Sigmoid colon (tissue), 7 donors: ENCODE measurements around the gene DTNA. TPM values are rescaled to one million over a fixed set of nuclear protein-coding genes. Genes with fewer than 3 reads are reported as not detected.
"Not testable (repeated sequence)": the region's sequence is repeated elsewhere in the genome, so short reads cannot be mapped to it uniquely, and the experiment has no call there.

Experiments used
- DNase-seq: peaks from one replicate; pipeline ENCODE4 v3.0.0-alpha.2; 2019
- H3K27ac ChIP-seq, 4 donors: fragments of 200-600 bp; sonication (generic); one replicate each; pipeline ENCODE4 v1.5.1; 2016 to 2019; ENCODE audit warnings: mild to moderate bottlenecking in 1 of 4
- H3K27me3 ChIP-seq, 3 donors: fragments of 200-600 bp; sonication (generic); one replicate each; pipeline ENCODE4 v1.5.1; 2019; ENCODE audit warnings: mild to moderate bottlenecking in 1 of 3
- H3K36me3 ChIP-seq, 4 donors: fragments of 200-600 bp; sonication (generic); one replicate each; pipeline ENCODE4 v1.5.1; 2016 to 2019
- H3K4me1 ChIP-seq, 4 donors: fragments of 200-600 bp; sonication (generic); one replicate each; pipeline ENCODE4 v1.5.1; 2017 to 2019
- H3K4me3 ChIP-seq, 4 donors: fragments of 200-600 bp; sonication (generic); one replicate each; pipeline ENCODE4 v1.5.1; 2017 to 2019; ENCODE audit warnings: mild to moderate bottlenecking in 2 of 4, moderate library complexity in 1 of 4
- H3K9me3 ChIP-seq, 4 donors: fragments of 200-600 bp in 3 of 4; sonication (generic) in 3 of 4; one replicate each; pipeline versions ENCODE4 v1.5.1 to v1.6.1; 2013 to 2019
- CTCF ChIP-seq, 4 experiments: fragments of 450-650 bp in 3 of 4; fragments of 200-600 bp in 1 of 4; IDR thresholded peaks; one replicate each; pipeline ENCODE4 v1.5.1; 2016 to 2019; ENCODE audit warnings: antibody characterized with exemption in 4 of 4, mild to moderate bottlenecking in 3 of 4, moderate library complexity in 2 of 4
- EP300 ChIP-seq, 4 donors: sonication (generic); formaldehyde crosslinking; IDR thresholded peaks; one replicate each; pipeline ENCODE4 v1.6.1; 2017; ENCODE audit warnings: antibody characterized with exemption in 4 of 4
- POLR2A ChIP-seq, 2 donors: fragments of 450-650 bp; IDR thresholded peaks; one replicate each; pipeline ENCODE4 v1.6.1; 2016; ENCODE audit warnings: antibody characterized with exemption in 2 of 2, mild to moderate bottlenecking in 2 of 2, moderate library complexity in 2 of 2
- POLR2AphosphoS5 ChIP-seq, 4 donors: sonication (generic); formaldehyde crosslinking; IDR thresholded peaks; one replicate each; pipeline ENCODE4 v1.6.1; 2017; ENCODE audit warnings: antibody characterized with exemption in 4 of 4
- WGBS, 2 donors: extraction: QIAGEN DNeasy Blood & Tissue Kit; methylation state at CpG; one replicate each; pipeline ENCODE4 v1.1.7; 2013; 5-methylcytosine and 5-hydroxymethylcytosine counted together
- intact Hi-C: fragments of 100-400 bp; cut with DNase I; formaldehyde crosslinking; loops from one replicate; pipeline ENCODE4 v1.15.1; 2023
- polyA plus RNA-seq, 3 donors: library from polyadenylated mRNA; stranded (reverse); fragments of 200-250 nt; gene quantifications; one replicate each; pipeline ENCODE4 v1.2.3, GENCODE V29; 2013
- total RNA-seq, 4 donors: library from RNA; depleted of rRNA; stranded (reverse); fragments of >200 nt; gene quantifications; one replicate each; pipeline ENCODE4 v1.1.0, GENCODE V29; 2016
- donor health status: healthy with polysubstance abuse.
- donor health status: Bipolar disorder and iron deficiency.
- donor health status: healthy.

Gene DTNA
- total and polyA plus RNA-seq, 7 donors: 1.4 to 140 (median 71.9) TPM

DNA sequence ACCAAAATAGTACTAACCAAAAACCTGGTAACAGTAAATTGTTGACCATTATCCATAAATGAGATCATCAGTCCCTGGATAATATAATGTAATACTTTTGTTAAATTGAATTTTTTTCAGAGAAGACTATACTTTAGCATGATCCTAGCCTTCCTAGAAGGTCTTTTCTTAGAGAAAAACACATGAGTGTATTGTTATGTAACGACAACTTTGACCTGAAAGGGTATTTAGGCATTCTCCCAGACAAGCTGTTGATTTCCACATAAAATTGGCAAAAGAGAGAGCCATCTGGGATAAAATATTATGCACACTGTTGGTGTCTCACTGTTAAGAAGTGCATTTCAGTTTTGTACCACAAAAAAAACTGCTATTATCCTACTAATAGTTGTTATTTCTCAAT lies 211.1 kb downstream of the DTNA start:
- no peaks in the 10 kb centered on the region for H3K4me1 ChIP-seq
- H3K27ac ChIP-seq: no peak overlapping the region
- 93 to 94% methylated on average over 1 of the region's 1 CpG for WGBS, 2 donors
- no peak for DNase-seq
- no peaks in the 10 kb centered on the region for H3K36me3 ChIP-seq
- intact Hi-C loops: no loop called here
- H3K9me3 ChIP-seq: no peaks in the 10 kb centered on the region
- no peaks in the 10 kb centered on the region for H3K27me3 ChIP-seq
- TF ChIP-seq CTCF (IDR thresholded peaks at IDR 0.05): no peak
- TF ChIP-seq POLR2AphosphoS5 (IDR thresholded peaks at IDR 0.05): no peak
- TF ChIP-seq EP300 (IDR thresholded peaks at IDR 0.05): no peak
- no peak for TF ChIP-seq POLR2A (IDR thresholded peaks at IDR 0.05)
- no peak overlapping the region for H3K4me3 ChIP-seq

DNA sequence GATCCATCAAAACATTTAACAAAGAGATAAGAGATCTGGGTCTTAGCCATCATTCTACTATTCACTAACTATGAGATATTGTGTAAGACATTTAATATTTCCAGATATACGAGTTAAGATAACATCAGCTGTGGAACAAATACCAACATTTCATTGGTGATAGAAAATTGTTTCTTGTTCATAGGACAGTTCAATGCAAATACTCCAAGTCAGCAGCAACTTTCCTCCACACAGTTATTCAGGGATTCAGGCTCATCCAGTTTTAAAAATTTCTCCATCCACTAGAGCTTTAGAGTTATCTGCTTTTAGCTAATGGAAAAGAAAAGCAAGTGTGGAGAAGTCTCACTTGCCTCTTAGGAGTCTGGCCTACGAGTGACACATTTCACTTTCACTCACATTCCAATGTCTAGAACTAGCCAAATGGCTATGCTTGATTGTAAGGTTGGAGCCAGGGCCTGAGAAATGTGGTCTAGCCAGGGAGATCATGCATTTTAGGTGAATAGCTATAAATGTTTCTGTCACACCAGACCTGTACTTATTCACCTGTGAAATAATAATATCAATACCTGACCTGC lies 211.8 kb downstream of the DTNA start:
- H3K27me3 ChIP-seq: no peaks in the 10 kb centered on the region
- no peaks in the 10 kb centered on the region for H3K36me3 ChIP-seq
- H3K4me1 ChIP-seq: no peaks in the 10 kb centered on the region
- no peak for DNase-seq
- WGBS, 2 donors: 75 to 82% methylated on average over 2 of the region's 2 CpGs
- intact Hi-C loops: no loop called here
- H3K27ac ChIP-seq: no peak overlapping the region
- no peak overlapping the region for H3K4me3 ChIP-seq
- no peaks in the 10 kb centered on the region for H3K9me3 ChIP-seq
- TF ChIP-seq CTCF (IDR thresholded peaks at IDR 0.05): no peak
- TF ChIP-seq EP300 (IDR thresholded peaks at IDR 0.05): no peak
- no peak for TF ChIP-seq POLR2A (IDR thresholded peaks at IDR 0.05)
- no peak for TF ChIP-seq POLR2AphosphoS5 (IDR thresholded peaks at IDR 0.05)

DNA sequence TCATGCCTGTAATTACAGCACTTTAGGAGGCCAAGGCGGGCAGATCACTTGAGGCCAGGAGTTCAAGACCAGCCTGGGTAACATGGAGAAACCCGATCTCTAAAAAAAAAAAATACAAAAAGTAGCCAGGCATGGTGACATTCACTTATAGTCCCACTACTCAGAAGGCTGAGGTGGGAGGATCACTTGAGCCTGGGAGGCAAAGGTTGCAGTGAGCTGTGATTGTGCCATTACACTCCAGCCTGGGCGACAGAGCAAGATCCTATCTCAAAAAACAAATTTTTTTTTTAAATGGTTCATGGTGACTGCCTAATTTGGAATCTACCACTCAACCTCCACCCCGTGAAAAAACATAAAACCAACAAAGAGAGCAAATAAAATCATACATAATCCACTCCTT lies 212.5 kb downstream of the DTNA start:
- H3K4me1 ChIP-seq, H3K9me3 ChIP-seq, H3K27me3 ChIP-seq, intact Hi-C loops, H3K4me3 ChIP-seq, H3K36me3 ChIP-seq, DNase-seq, H3K27ac ChIP-seq: not testable (repeated sequence)
- WGBS, 2 donors: 86 to 87% methylated on average over 4 of the region's 4 CpGs

- Histone ChIP-seq H3K4me1 (peaks cover 0 to 2% (median 1%) of the 10 kb centered on the region in 4 donors), H3K27ac (no peak overlapping the region), H3K27me3 (no peaks in the 10 kb centered on the region), H3K4me3 (no peak overlapping the region), H3K36me3 (no peaks in the 10 kb centered on the region), H3K9me3 (no peaks in the 10 kb centered on the region)
- DNase-seq: no peak
- TF ChIP-seq POLR2AphosphoS5 (IDR thresholded peaks at IDR 0.05) (no peak), POLR2A (IDR thresholded peaks at IDR 0.05) (no peak), EP300 (IDR thresholded peaks at IDR 0.05) (no peak), CTCF (IDR thresholded peaks at IDR 0.05) (no peak)
- intact Hi-C loops: no loop called here
Observed at GRCh38 chr18:34923911-34924310, 213.8 kb downstream of the DTNA start.

DNA sequence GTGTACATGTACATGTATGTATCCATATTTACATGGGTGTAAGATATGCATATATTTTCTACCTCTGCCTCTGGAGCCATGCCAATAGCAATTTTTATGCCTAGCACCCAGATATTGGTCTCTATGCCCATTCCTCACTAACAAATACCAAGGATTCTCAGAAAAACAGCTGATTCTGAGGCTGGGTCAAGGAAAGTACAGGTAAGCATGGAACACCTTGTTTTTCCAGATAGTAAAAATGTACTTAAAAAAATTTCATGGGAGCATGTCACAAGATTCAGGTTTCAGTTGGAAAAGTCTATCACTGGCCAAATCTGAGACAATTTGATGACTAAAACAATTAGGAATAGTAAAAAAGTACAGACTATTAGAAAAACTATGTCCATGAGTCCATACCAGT lies 216.6 kb downstream of the DTNA start:
- Histone ChIP-seq H3K4me3 (no peak overlapping the region), H3K27ac (no peak overlapping the region), H3K27me3 (no peaks in the 10 kb centered on the region), H3K36me3 (no peaks in the 10 kb centered on the region), H3K4me1 (peaks cover 0 to 9% (median 4%) of the 10 kb centered on the region in 4 donors), H3K9me3 (no peaks in the 10 kb centered on the region)
- TF ChIP-seq EP300 (IDR thresholded peaks at IDR 0.05): no peak
- TF ChIP-seq POLR2A (IDR thresholded peaks at IDR 0.05): no peak
- TF ChIP-seq CTCF (IDR thresholded peaks at IDR 0.05): no peak
- TF ChIP-seq POLR2AphosphoS5 (IDR thresholded peaks at IDR 0.05): no peak
- DNase-seq: no peak
- intact Hi-C loops: no loop called here
